PFSK-1 (cell line): ENCODE measurements around the gene KCP.

Experiments
- FOXP2 ChIP-seq: optimal IDR thresholded peaks from 2 replicates; pipeline ENCODE3; 2011; ENCODE audit warnings: borderline replicate concordance, control low read depth, inconsistent platforms; ENCODE audit not compliant: insufficient read depth; ENCODE audit errors: extremely low read length, extremely low read depth
- POLR2AphosphoS5 ChIP-seq: IDR thresholded peaks from 2 replicates; pipeline ENCODE4 v1.6.1; 2012; ENCODE audit warnings: low read depth, mild to moderate bottlenecking, control low read depth, low read length, moderate library complexity
- SIN3A ChIP-seq: IDR thresholded peaks from 2 replicates; pipeline ENCODE4 v1.6.1; 2012; ENCODE audit warnings: mild to moderate bottlenecking, low read length, moderate library complexity, borderline replicate concordance; ENCODE audit not compliant: insufficient read depth
- TAF1 ChIP-seq: IDR thresholded peaks from 2 replicates; pipeline ENCODE4 v1.6.1; 2012; ENCODE audit warnings: low read length, control low read depth, borderline replicate concordance; ENCODE audit not compliant: insufficient read depth
- TF ChIP-seq, protein P1 (sequence below), 2 experiments: IDR thresholded peaks; 2 replicates each; pipeline versions ENCODE4 v1.6.1 to v1.8.0; 2011 to 2012; ENCODE audit warnings: low read depth in 2 of 2, low read length in 2 of 2, control low read depth in 1 of 2, inconsistent platforms in 1 of 2, mild to moderate bottlenecking in 1 of 2, moderate library complexity in 1 of 2; ENCODE audit not compliant: insufficient read depth in 1 of 2

KCP gene

GRCh38 chr7:128833148-128833945, 77.2 kb downstream of the KCP start:
- TF ChIP-seq TAF1 (no peak), SIN3A (no peak), POLR2AphosphoS5 (no peak), FOXP2 (no peak)
- TF ChIP-seq, protein P1, sequence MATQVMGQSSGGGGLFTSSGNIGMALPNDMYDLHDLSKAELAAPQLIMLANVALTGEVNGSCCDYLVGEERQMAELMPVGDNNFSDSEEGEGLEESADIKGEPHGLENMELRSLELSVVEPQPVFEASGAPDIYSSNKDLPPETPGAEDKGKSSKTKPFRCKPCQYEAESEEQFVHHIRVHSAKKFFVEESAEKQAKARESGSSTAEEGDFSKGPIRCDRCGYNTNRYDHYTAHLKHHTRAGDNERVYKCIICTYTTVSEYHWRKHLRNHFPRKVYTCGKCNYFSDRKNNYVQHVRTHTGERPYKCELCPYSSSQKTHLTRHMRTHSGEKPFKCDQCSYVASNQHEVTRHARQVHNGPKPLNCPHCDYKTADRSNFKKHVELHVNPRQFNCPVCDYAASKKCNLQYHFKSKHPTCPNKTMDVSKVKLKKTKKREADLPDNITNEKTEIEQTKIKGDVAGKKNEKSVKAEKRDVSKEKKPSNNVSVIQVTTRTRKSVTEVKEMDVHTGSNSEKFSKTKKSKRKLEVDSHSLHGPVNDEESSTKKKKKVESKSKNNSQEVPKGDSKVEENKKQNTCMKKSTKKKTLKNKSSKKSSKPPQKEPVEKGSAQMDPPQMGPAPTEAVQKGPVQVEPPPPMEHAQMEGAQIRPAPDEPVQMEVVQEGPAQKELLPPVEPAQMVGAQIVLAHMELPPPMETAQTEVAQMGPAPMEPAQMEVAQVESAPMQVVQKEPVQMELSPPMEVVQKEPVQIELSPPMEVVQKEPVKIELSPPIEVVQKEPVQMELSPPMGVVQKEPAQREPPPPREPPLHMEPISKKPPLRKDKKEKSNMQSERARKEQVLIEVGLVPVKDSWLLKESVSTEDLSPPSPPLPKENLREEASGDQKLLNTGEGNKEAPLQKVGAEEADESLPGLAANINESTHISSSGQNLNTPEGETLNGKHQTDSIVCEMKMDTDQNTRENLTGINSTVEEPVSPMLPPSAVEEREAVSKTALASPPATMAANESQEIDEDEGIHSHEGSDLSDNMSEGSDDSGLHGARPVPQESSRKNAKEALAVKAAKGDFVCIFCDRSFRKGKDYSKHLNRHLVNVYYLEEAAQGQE (IDR thresholded peaks at IDR 0.05; ENCODE audit: insufficient read depth in 1 of 2, low read depth in 2 of 2, low read length in 2 of 2), result no peak

- TF ChIP-seq FOXP2 (no peak), TAF1 (no peak), SIN3A (no peak), POLR2AphosphoS5 (no peak)
- TF ChIP-seq, protein P1 (IDR thresholded peaks at IDR 0.05; ENCODE audit: insufficient read depth in 1 of 2, low read depth in 2 of 2, low read length in 2 of 2), result no peak
Measured at GRCh38 chr7:128832880-128833147, 77.7 kb downstream of the KCP start.

DNA sequence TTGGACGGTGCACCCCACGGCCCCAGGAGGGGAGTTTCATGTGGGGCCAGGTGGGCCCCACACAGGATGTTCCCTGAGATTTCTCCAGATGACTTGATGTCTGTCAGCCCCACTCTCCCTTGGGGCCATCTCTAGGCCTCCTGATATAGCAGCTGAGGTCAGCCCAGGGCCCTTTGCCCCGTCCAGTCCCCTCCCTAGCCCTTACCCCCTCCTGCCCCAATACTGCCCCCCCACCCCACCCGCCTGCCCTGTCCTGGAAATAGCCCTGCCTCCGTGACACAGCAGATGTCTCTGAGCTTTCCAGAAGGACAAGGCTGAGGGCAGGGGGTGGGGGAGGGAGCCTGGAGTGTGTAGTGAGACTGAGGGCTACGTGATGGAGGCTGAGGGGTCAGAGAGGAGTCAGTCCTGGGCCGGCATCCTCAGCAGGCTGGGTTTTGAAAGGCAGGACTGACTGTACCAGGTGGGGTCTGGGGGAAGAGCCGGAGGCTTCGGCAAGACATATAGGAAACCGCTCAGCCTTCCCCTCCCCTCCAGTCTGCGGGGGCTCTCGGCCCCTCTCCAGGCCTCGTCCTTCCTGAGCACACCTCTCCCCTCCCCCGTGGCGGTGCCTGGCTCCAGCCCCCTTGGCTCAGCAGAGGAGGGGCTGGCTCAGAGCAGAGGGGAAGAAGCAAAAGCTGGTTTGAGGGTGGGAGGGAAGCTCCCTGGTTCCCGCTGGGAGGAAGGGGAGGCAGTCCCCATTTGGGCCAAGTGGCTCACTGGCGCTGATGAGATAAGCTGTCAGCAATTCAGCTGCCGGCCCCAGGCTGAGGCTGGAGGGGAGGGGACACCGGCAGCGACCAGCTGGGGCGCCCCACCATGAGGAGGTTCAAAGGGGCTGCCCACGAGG, 78.3 kb downstream of the KCP start:
- TF ChIP-seq SIN3A (peak; percentile 68; the same call in 1 of the 2 replicates), TAF1 (peak; percentile 61; the same call in 1 of the 2 replicates), POLR2AphosphoS5 (peak; percentile 65), FOXP2 (no peak)

GRCh38 chr7:128831178-128831993, 79.1 kb downstream of the KCP start:
- TF ChIP-seq POLR2AphosphoS5 (peak; percentile 92), SIN3A (0 out of 2 replicates have a peak, but pooled peaks have one; percentile 5), TAF1 (peak; percentile 87; the same call in 1 of the 2 replicates), FOXP2 (no peak)
- TF ChIP-seq, protein P1 (IDR thresholded peaks at IDR 0.05; ENCODE audit: insufficient read depth in 1 of 2, low read depth in 2 of 2, low read length in 2 of 2), result no peak; a peak in 1 of 4 replicates
